HG03103 (cell line): ENCODE data around the gene HOMER1.

Experiments
- ATAC-seq: cut with Tn5 transposase; IDR thresholded peaks from one replicate; pipeline ENCODE4 v1.9.1; 2021; ENCODE audit warnings: low read depth; ENCODE audit not compliant: unreplicated experiment

Gene HOMER1

DNA sequence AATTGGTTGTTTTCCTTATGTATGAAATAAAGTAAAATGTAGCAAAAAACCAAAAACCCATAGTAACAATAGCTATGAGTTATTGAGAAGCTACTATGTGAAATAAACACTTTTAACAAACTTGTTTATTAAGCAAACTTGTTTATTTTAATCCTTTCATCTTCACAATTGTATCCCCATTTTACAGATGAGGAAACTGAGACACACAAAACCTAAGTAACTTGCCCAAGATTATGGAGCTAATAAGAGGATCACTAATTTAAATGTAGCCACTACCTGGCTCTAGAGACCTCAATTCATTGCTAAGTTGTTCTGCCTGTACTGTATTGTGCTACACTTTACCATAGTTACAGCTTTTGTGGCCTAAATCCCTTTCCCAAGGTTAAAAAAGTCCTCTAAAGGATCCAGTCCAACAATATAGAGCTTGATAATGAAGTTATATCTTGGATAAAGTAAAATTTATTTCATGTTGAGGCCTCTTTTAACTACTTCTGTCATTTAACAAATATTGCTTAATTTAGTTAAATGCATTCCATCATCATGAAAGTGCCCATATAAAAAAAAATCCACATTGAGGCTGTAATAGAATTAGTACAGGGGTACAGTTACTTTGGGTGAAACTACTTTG lies 22.1 kb downstream of the HOMER1 start:
- ATAC-seq, result no peak

DNA sequence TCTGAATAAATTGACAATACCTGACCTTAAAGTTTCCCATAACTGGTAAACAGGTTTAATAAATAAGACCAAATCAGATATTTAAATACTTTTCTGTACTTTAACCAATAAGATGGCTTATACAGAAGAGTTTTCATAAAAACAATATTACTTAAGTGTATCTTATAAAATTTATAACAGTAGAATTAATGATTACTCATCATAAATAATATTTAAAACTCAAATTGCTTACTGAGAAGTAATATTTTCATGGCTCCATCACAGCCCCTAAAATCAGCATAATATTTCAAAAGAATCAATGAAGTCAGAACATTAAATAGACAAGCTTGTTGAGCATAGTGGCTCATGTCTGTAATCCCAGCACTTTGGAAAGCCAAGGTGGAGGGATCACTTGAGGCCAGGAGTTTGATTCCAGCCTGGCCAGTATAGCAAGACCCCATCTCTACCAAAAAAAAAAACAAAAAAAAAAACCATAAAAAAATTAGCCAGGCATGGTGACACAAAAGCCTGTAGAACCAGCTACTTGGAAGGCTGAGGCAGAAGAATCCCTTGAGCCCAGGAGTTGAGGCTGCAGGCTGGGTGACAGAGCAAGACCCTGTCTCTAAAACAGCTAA lies 23.5 kb downstream of the HOMER1 start:
- no peak for ATAC-seq

DNA sequence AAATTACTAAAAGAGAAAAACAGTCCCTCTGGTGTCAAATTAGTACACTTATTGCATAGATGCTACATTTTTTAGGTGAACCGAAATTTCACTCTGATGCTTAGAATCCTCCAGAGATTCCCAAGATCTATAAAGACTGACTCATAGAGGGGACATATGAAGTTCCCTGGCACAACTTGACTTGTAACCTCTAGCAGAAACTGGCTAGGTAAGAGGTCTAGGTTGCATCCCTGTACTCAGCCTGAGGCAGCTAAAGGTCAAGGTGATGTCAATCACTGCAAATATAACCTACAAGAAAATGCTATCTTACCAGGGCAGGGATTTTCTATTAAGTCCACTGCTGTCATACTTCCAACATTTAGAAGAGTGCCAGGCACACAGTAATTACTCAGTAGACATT lies 24.2 kb downstream of the HOMER1 start:
- ATAC-seq, result no peak

DNA sequence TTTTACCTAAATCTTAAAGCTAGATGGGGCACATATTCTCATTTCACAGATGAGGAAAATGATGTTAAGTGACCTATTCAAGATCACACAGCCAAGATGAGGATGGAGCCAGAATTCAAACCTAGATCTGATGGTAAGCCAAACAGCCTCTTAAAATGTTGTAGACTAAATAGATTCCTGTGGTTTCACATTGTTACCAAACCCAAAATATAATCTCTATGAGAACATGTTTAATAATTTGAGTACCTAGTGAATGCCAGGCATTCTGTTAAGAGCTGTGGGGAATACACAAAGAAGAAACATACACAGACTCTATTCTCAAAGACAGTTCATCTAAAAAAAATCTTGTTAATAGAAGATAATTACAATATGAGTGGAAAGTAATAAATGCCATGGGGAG lies 25.2 kb downstream of the HOMER1 start:
- no peak for ATAC-seq

DNA sequence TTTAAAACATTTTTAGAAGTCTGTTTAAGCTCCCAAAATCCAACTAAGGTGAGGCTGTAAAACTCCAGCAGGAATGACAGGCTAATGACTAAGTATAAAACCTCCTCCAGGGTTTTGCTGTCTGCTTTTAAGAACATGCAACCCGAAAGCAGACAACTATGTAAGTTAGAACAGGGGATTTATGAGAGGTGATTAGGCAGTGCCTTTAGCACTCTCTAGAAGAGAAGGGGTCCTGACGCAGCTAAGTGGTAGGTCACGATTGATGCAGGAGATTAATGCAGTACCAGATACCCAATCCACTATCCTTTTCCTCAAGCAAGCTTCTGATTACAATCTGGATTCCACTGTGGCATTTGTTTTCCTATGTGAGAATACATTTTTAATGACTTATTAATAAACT lies 25.9 kb downstream of the HOMER1 start:
- ATAC-seq, result no peak

DNA sequence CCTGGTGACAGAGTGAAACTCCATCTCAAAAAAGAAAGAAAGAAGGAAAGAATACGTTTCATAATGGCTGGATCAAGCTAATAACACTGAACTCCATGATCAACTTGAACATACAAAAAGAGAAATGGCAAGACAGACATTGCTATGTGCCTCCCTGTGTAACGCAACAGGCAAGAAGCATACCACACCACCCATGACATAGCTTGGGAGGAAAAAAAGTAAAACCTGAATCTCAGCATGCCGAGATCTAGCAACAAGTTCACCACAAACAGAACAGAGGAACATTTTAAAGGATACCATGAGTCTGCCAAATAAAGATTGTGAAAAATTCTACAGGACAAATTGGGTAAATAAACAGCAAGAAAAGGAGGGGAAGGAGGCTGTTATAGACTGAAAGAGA lies 26.7 kb downstream of the HOMER1 start:
- ATAC-seq, result no peak

DNA sequence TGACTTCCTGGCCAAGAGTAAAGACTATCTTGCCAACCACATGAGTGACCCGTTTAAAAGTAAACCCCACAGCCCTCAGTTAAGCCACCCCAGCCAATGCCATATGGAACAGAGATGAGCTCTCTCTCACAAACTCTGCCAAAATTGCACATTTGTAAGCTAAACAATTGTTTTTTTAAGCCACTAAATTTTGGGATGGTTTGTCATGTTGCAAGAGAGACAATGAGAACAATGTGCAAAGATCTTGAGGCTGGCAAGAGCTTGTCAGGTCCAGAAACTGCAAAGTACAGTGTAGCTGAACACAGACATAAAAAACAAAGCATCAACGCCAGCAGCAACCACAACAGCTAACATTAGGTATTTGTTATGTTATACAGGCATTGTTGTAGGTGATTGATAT lies 27.8 kb downstream of the HOMER1 start:
- ATAC-seq, result no peak

DNA sequence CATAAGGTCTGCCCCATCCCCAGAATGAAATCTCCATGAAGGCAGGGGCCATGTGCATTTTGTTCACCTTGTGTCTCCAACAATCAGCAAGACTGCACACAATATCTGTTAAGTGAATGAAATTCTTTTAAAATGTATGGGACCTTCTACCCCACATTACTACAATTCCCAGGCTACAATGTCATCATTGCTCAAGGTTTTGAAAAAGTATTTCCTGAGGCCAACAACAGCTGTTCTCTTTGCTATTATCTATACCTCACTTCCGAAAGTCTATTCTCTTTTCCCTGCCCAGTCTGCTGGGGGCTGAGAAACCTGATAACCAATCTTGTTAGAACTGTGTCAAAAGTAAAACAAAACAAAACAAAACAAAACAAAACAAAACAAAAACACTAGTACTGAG lies 29.2 kb downstream of the HOMER1 start:
- no peak for ATAC-seq

DNA sequence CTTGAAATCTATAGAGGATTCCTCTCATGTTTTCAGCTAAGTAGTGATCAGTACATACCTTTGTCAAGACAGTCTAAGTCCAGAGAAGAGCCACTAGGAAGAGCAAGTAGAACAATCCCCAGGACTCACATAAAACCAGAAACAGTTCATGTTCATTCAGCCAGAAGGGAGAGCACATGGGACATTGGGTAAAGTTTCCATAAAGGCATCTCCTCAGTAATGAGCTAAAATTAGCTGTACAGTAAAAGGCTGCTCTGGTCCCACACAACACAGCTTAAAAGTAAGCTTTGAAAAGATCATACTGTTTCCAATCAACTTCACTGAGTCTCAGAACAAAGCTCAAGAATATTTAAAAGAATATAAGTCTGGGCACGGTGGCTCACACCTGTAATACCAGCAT lies 32.4 kb downstream of the HOMER1 start:
- ATAC-seq, result no peak

DNA sequence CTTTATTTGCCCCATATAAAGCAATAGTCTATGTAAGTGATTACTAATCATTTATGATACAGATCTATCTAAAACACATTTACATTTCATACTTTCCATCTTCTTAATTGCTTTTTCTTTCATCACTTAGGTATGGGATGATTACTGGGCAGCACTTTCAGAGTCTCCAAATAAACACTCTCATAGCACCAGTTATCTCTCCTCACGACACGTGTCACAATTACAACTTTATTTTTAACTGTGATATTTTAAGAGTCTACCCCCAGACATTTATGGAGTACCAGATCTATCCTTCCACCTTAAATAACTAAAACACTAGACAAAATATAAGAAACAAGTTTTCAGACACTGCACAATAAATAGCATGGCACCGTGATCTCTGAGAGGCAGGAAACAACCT lies 32.9 kb downstream of the HOMER1 start:
- no peak for ATAC-seq

DNA sequence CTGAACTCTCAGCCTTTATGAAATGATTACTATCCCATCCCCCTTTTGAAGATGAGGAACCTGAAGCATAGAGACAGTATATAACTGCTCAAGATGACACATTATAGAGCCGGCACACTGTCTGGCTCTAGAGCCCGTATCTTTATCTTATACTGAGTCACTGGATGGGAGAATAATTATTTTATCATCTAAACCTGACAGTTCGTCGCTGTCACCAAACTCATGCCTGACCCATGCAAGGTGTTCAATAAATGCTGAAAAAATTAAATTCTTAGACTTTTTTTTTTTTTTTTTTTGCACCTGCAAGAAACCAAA lies 38.8 kb downstream of the HOMER1 start:
- ATAC-seq, result no peak

DNA sequence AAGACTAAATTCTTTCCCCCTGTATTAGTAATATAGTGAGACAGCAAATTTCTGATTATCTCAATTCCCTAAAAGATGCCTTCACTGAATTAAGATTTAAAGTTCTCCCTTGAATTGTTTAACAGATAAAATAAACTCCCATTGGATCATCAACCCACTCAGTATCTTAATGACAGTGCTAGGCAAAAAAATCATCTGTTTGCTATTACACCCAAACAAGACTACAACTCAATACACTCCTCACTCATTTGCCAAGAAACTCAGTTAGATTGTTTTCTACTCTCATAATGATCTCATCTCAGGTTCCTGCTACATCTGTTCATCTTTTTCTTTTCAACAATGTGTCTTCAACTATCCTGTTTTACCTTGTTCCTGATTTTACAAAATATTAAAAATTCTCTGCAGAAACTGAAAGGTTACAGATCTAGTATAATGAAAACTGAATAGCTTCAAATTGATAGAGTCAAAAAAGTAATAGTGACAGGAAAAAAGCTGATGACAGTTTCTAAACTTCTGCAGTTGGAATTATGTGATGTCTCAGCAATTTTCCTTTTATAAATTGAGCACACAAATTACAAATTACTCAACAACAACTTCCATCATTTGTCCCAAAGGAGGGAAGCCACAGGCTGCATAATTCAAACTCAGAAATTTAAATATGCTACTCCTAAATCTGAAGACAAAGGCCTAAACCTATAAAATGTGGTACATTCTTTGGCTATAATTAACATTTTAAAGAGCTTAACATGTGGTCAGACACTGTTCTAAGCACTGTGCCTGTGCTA lies 39.4 kb downstream of the HOMER1 start:
- ATAC-seq, result no peak

DNA sequence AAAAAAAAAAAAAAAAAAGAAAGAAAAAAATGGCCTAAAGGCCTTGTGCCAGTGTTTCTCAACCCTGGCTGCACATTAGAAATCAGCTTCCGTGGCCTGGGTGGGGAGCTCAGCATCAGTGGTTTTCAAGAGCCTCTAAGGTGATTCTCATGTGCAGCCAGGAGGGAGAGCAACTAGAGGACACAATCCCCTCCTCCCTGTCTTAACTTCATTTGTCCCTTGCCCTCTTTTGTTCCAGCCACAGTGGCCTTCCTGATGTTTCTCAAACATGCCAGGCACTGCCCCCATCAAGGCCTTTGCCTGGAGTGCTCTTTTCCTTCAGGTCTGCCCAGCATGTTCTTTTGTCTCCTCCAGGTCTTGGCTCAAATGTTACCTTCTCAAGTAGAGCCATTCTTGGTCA lies 42.4 kb downstream of the HOMER1 start:
- ATAC-seq, result no peak

DNA sequence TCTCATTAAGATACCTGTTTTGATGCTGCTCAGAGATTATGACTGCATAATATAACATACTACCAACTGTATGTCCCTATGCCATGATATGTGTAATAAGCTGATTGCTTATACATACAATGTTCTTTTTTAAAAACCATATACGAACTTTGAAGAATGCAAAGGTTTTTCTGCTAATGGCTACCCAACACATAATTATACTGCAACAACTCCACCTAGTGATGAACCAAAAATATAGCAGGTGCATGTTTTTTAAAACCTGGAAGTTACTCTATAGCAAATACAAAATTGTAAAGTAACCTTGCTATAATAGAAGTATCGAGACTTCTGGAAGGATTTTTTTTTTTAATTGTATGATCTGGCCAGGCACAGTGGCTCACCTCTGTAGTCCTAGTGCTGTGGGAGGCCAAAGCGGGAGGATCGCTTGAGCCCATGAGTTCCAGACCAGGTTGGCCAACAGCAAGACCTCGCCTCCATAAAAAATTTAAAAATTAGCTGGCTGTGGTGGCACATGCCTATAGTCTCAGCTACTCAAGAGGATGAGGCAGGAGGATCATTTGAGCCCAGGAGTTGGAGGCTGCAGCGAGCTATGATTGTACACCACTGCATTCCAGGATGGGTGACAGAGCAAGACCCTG lies 49.1 kb downstream of the HOMER1 start:
- no peak for ATAC-seq

DNA sequence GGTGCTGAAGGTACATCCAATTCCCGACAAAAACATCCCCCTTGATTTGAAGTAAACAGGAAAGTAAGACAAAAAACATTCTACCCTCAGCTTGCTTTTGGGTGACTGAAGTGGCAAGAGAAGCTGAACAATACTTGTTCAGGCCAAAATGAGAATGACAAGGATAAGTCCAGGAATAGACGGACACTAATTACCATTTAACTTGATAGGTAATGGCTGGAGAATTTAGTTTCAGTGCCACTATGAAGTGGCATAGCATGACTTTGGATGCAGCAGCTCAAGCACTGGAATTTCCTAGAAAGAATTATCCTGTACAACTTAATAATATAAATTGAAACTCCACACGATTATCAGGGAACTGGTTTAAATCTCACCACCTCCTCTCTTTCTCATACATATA lies 49.7 kb downstream of the HOMER1 start:
- ATAC-seq, result no peak

DNA sequence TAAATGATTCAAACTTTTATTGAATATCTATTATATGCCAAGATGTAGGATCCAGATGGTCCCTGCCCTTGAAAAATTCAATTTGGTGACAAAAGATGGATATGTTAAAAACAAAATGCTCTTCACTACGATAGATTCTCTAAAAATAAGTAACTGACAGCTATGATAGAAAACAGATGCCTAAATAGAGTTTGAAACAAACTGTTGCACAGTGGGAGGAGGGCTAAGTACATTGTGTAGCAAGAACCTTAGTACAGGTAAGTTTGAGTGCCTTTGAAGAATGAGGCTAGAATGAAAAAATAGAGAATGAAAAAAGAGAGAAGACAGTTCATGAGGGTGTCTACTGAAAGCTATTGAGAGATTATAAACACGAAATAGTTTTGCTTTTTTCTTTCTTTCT lies 54.3 kb downstream of the HOMER1 start:
- no peak for ATAC-seq

DNA sequence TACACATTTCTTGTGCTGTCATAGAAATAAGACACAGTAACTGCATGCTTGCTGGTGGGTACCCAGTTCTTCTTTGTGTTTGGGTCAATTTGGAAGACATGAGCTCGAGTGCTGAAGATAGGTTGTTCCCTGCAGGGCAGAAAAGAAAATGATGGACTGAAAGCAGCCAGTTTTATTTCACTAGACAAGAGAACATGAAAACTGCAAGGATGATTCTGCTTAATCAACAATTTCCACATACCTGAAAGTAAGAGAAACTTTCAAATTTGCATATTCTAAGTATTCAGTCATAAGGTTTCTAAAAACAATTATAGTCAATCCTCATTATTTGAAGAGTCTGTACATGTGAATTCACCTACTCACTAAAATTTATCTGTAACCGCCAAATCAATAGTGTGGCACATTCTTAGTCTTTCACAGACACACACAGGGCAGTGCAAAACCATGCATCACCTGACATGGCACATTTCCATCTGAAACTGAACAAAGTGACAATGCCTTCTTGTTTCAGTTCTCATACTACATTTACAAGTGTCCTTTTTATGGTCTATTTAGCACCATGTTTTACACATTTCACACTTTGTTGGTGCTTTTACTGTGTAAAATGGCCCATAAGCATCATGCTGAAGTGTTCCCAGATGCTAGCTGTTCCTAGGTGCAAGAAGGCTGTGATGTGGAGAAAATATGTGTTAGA lies 56.9 kb downstream of the HOMER1 start:
- no peak for ATAC-seq

DNA sequence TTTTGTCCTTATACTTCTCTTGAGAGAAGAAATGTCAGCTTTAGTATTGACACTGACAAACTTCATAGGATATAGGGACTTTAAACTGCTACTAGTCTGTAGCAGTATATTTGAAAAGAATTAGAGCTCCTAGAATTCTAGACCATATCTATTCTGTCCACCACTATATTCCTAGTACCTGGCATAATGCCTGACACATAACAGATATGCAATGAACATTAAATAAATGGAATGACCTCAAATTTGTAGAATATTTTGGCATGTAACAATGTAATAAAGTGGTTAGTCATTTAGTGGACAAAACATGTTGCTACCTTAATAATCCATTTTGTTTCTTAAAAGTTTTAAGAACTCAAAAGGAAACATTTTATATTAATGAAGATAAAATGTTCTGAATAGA lies 57.5 kb downstream of the HOMER1 start:
- ATAC-seq, result no peak

DNA sequence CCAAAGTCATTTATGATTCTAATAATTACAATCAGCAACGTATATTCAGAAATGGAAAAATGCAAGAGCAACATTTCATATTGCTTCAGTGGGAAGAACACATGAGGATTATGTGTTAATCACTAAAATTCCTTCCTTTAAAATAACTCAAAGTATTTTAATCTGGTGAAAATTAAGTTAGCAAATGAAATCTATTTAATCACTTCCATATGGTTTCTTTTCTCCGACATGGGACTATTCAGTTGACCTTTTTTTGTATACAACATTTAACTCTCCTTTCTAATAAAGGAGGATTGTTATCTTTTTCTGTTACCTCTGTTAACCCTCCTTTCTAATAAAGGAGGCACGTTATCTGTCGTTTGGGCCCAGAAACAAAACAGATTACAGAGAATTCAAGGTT lies 59.9 kb downstream of the HOMER1 start:
- no peak for ATAC-seq

DNA sequence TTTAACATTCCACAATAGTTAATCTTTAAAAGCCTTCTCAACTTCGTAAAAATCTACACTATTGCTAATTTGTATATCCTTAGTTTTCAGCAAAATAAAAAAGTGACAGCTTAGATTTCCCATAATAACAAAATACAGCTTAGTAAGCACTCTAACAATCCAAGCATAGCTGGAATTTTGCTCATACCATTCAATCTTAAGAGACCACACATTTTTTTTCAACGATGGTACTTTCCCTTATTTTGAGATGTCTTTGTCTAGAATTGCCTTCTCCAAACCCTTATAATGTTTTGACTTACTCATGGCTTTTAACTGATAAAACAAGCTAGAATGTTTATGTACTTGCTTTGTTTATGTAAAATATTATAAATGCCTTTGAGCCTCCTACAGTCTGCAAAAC lies 65.6 kb downstream of the HOMER1 start:
- no peak for ATAC-seq

DNA sequence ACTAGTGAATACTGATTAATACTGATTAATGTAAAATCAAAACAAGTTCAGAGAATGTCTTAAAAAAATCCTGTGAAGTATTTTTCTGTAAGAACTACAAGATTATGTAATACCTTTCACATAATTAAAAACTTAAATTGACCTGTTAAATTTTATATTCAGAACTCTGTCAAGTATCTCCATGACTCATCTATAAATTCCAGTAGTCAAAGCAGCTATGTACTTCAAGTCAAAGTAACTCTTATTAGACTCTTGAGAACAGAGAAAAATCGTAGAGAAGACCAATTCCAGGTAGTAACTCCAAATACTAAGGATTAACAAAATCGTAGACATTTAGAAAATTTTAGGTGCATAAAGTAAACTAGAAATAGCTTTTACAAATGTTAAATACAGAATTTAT lies 77.1 kb downstream of the HOMER1 start:
- no peak for ATAC-seq
